HFF-Myc (cell line): ENCODE results near the gene CIT.

Experiments
- DNase-seq: peaks from one replicate; pipeline ENCODE4 v3.0.0-alpha.2; 2011; ENCODE audit warnings: low read depth; ENCODE audit errors: extremely low read depth
- H3K4me3 ChIP-seq: replicated peaks from 2 replicates; pipeline ENCODE4 v1.5.1; 2011; ENCODE audit warnings: low read depth, mild to moderate bottlenecking, control low read depth, low read length
- TF ChIP-seq, protein P1 (sequence below): IDR thresholded peaks from 2 replicates; pipeline ENCODE4 v1.5.1; 2012; ENCODE audit warnings: mild to moderate bottlenecking, low read depth, low read length, control low read depth; ENCODE audit errors: missing control alignments

CIT gene

GRCh38 chr12:119828300-119828699 lies 48.8 kb downstream of the CIT start:
- no peak for DNase-seq
- H3K4me3 ChIP-seq, result no peak overlapping the region
- TF ChIP-seq, protein P1, sequence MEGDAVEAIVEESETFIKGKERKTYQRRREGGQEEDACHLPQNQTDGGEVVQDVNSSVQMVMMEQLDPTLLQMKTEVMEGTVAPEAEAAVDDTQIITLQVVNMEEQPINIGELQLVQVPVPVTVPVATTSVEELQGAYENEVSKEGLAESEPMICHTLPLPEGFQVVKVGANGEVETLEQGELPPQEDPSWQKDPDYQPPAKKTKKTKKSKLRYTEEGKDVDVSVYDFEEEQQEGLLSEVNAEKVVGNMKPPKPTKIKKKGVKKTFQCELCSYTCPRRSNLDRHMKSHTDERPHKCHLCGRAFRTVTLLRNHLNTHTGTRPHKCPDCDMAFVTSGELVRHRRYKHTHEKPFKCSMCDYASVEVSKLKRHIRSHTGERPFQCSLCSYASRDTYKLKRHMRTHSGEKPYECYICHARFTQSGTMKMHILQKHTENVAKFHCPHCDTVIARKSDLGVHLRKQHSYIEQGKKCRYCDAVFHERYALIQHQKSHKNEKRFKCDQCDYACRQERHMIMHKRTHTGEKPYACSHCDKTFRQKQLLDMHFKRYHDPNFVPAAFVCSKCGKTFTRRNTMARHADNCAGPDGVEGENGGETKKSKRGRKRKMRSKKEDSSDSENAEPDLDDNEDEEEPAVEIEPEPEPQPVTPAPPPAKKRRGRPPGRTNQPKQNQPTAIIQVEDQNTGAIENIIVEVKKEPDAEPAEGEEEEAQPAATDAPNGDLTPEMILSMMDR, result no peak

GRCh38 chr12:119827760-119828159 lies 49.4 kb downstream of the CIT start:
- TF ChIP-seq, protein P1, result no peak
- no peak overlapping the region for H3K4me3 ChIP-seq
- DNase-seq, result no peak

GRCh38 chr12:119826661-119827445 lies 50.3 kb downstream of the CIT start:
- TF ChIP-seq, protein P1, result no peak
- no peak overlapping the region for H3K4me3 ChIP-seq
- DNase-seq, result no peak

- TF ChIP-seq, protein P1, result no peak
- no peak for DNase-seq
- H3K4me3 ChIP-seq, result no peak overlapping the region
These were observed 51.9 kb downstream of the CIT start for GRCh38 chr12:119825262-119825661.

- TF ChIP-seq, protein P1, result no peak
These were observed 55.1 kb downstream of the CIT start for GRCh38 chr12:119822046-119822445.

DNA sequence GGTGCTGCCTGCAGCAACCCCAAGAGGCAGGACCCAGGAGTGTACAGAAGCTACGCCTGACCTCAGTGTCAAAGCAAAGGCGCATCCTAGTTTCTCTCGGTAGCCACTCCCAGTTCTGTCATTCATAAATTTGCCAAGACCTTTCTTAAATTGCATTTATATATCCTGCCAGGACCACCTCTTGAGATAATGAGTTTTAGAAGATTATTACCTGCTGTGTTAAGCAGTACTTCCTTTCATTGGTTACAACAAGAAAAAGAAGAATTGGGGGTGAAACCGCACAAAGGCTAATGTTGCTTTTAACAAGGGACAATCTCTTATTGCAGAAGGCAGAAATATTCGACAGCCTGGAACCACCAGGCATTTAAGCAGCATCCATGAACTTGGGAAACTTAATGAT lies 57.8 kb downstream of the CIT start:
- DNase-seq, result no peak
- TF ChIP-seq, protein P1, result no peak
- no peak overlapping the region for H3K4me3 ChIP-seq

More at GRCh38 chr12:119822046-119822445, 55.1 kb downstream of the CIT start:
- DNase-seq, result no peak
- no peak overlapping the region for H3K4me3 ChIP-seq
